Measurements from ENCODE around the gene USP24.

DNA sequence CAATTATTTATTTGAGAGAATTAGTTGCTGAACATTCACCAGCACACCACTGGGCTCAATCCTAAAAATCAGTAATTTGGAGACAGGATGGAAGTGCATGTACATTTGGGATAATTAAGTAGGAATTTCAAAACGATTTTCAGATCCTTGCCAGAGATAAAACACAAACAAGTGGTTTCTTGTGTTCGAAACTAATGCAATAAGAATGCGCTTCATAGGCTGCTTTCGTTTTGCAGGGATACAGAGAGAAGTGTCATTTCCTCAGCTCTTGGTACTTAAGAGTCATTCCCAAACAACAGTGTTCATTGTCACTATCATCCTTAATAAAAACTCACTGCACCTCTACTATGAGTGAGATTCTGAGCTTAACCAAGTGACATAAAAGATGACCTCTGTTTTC is 20.6 kb upstream of the USP24 start:
- TF ChIP-seq POLR2A (IDR thresholded peaks at IDR 0.05; ENCODE audit: low read length) (no peak), GATA1 (IDR thresholded peaks at IDR 0.05; ENCODE audit: low read depth, low read length) (no peak)

Measured in erythroblast (primary cell).